ENCODE data around the gene TIE1. TPM values are rescaled to one million over a fixed set of nuclear protein-coding genes. Genes with fewer than 3 reads are reported as not detected.

Gene TIE1
- total and polyA plus RNA-seq, 9 of the 15 experiments (the other 6 are each of a cell fraction or from before 2014, with no cell fraction given) = 0.07 to 0.49 (median 0.14) TPM; not detected in 4

DNA sequence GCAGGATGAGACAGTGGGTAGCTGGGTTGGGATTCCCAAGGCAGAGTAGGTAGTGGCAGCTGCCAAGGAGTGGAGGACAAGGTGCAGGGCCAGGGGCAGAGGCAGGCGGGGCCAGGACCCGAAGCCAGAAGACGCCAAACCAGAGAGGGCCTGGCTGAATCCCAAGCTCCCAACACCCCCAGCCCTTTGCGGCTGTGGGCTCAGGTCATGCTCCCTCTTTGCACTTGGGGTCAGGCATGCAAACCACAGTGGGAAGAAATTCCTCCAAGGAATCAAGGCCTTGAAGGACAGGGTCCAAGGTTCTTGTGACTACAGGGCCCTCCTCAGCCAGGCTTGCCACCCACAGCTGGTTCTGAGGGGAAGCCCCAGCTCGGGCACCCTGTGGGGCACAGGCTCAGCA, 21.6 kb upstream of the TIE1 start (continued):
- TF ChIP-seq, protein P1, sequence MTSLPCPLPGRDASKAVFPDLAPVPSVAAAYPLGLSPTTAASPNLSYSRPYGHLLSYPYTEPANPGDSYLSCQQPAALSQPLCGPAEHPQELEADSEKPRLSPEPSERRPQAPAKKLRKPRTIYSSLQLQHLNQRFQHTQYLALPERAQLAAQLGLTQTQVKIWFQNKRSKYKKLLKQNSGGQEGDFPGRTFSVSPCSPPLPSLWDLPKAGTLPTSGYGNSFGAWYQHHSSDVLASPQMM (CRISPR knock-in tag; IDR thresholded peaks at IDR 0.05) = no peak
- no peak for TF ChIP-seq POLR2G (IDR thresholded peaks at IDR 0.05; ENCODE audit: low read depth, low read length)
- no peak for TF ChIP-seq ZKSCAN3 (CRISPR knock-in tag; IDR thresholded peaks at IDR 0.05)
- no peak for TF ChIP-seq ZNF561 (CRISPR knock-in tag; conservative IDR thresholded peaks at IDR 0.05)

DNA sequence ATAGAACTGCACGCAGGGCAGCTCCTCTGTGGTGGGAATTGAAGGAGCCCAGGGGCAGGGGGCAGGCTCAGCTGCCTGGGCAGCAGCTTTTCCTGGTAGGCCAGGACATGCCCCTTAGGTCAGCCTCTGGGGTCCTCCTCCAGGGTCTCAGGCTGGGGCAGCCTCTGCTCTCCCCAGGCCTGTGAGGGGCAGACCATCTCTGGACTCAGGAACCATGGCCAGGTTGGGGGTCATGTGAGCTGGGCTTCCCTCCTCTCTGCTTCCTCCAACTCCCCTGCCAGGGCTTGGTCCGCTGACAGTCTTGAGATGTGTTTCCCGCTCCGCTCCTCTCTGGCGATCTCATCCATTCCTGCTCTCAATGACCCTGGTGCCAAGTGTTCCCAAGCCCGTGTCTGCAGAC, 21.1 kb upstream of the TIE1 start:
- intact Hi-C loops (cut with micrococcal nuclease) (no loop called here), in situ Hi-C loops (cut with MboI) (no loop called here)
- peaks cover 1% of the 10 kb centered on the region; the same call in 1 of the 2 replicates for H4K20me1 ChIP-seq (replicated peaks; ENCODE audit: control insufficient read depth, insufficient read depth, low read length)
- H3K27ac ChIP-seq (ENCODE audit: extremely low read depth, low read depth, low read length) = no peak overlapping the region
- H3K4me3 ChIP-seq = no peak overlapping the region
- no peak overlapping the region for H2AFZ ChIP-seq (ENCODE audit: low read depth, low read length)
- ATAC-seq (no peak), FAIRE-seq (no peak), DNase-seq (ENCODE audit: extremely low read depth in 1 of 4, low spot score in 3 of 4) (no peak)
- no peak overlapping the region for H3K9ac ChIP-seq (ENCODE audit: insufficient read depth in 1 of 2, low read depth in 2 of 2, low read length in 2 of 2)
- H3K36me3 ChIP-seq (ENCODE audit: control insufficient read depth, insufficient read depth, low read length) = no peaks in the 10 kb centered on the region
- H3K9me1 ChIP-seq (ENCODE audit: control insufficient read depth, insufficient read depth, low read length) = peaks cover 3% of the 10 kb centered on the region
- H3K79me2 ChIP-seq (ENCODE audit: control insufficient read depth, insufficient read depth, low read length) = no peaks in the 10 kb centered on the region
- ChIA-PET CTCF (ENCODE audit: low intra/inter-chr PET ratio) (no interaction called here), POLR2A (interaction anchor here (1.0 to 1.4 kb wide), 2 partner anchors 13 to 15 kb away, joined by 3 to 5 read pairs; no protein-coding TSS in a partner anchor)
- BruUV-seq (replicated peaks) = no TSS peak
- H3K4me2 ChIP-seq (ENCODE audit: insufficient read depth, low read length) = no peak overlapping the region
- WGBS (ENCODE audit: insufficient coverage, low coverage, missing lambda C conversion rate) = 6% methylated on average over 6 of the region's 6 CpGs
- H3K9me3 ChIP-seq (replicated peaks; ENCODE audit: control insufficient read depth, insufficient read depth, low read depth, low read length) = no peaks in the 10 kb centered on the region
- TF ChIP-seq JUNB (CRISPR knock-in tag; conservative IDR thresholded peaks at IDR 0.05) (no peak), ZNF384 (IDR thresholded peaks at IDR 0.05; ENCODE audit: low read depth, low read length) (no peak), KDM4B (IDR thresholded peaks at IDR 0.05; ENCODE audit: borderline replicate concordance in 2 of 2, low read depth in 1 of 2) (no peak)
- H3K27me3 ChIP-seq (ENCODE audit: control insufficient read depth in 2 of 2, insufficient read depth in 2 of 2, low read length in 2 of 2) = peaks cover 46 to 84% of the 10 kb centered on the region in 2 experiments
- peaks cover 1 to 3% of the 10 kb centered on the region in 2 experiments; a peak in 2 of 5 replicates for H3K4me1 ChIP-seq (replicated peaks in 1 of 2; ENCODE audit: control insufficient read depth in 2 of 2, insufficient read depth in 2 of 2, low read length in 2 of 2)
